Activated CD4-positive, alpha-beta T cell treated with anti-CD3 and anti-CD28 coated beads, Interleukin-2, amount 50 U/mL, for 24 hours (primary cell): ENCODE data around the gene CLEC4C.

Experiments used
- DNase-seq, 2 donors: peaks; one replicate each; pipeline ENCODE4 v3.0.0-alpha.2; 2020; ENCODE audit warnings: low read depth in 1 of 2, low spot score in 1 of 2

Gene CLEC4C

GRCh38 chr12:7729746-7730145, 17.4 kb downstream of the CLEC4C start:
- no peak for DNase-seq

DNA sequence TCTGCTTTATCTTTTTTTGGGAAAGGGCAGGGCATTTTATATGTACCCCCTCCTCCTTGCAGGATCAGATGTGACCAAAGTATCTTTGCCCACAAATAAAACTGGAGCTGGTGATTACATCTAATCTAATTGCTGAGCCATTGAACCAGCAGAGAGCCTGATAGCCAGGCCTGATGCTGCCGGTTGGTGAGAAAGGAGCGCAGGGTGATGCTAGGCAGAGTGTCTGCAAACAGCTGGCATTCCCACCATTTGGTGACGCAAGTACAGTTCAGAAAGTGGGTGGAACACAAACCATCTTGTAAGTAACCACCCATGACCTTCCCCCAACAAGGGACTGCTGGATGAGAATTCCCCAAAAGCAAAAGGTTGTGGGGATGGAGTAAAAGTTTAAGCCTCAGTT, 23.2 kb downstream of the CLEC4C start:
- no peak for DNase-seq

GRCh38 chr12:7719946-7720730, 27.0 kb downstream of the CLEC4C start:
- no peak for DNase-seq

DNA sequence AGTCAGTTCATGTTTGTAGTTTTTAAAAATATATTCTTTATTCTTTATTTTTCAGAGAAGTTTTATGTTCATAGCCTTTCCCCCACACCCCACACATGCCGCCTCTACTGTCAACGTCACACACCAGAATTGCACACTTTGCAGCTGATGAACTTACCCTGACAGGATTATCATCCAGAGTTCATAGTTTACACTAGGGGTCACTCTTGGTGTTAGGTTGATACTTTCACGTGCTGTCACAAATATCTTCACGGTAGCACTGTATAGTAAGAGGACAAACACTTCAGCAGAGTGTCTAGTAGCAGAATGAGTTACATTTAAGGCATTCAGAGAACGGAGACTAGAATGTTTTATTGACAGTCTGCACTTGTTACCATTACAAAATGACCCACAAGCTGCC, 30.8 kb downstream of the CLEC4C start:
- DNase-seq: no peak

DNA sequence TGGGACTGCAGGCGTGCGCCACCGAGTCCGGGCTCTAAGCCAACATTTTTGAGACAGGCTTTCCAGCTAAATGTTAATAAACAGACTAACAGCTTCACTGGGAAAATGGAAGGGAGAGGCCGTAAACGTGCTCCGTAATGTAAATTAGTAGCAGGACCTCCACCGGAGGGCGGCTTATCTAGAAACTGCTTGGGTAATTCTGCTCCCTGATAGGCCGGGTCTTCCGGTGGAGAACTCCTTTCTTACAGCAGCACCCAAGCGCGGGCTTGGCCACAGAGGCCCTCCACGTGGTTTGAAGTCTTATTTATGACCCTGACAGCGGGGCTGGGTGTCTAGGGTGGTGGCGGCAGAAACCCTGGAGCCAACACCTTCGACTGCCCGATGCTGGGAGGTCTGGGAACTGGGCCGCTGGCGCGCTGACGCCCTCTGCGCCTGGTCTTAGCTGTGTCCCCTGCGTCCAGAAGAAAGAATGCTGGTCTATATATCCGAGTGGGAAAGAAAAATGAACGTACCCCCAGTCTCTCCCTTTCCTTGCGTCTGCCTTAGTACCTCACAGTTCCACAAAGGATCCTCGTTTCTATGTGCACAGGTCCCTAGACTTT, 34.2 kb downstream of the CLEC4C start:
- no peak for DNase-seq

DNA sequence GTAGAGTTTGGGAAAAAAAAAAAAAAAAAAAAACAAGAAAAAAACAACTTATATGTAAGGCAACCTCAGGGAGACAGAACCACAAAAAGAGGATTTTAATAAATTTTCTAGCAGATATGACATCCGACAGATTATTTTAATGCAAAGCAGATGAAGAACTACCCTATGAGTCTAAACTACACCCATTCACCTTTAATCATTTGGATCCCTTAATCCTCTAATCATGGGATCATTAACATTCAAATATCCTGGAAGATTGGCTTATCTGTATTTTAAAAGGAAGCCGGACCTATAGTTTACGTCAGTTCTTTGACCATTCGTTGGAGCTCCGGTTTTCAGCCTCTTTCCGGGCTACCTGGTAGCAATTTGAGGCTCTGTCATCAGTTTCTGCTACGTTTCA, 36.0 kb downstream of the CLEC4C start, which contains the start of gene DPPA3:
Gene DPPA3 (plus strand): TSS at position 301 of the 400 bp plus-strand sequence. CDS start 138 bp downstream, outside the sequence.
- no peak for DNase-seq

GRCh38 chr12:7709969-7710675, 37.1 kb downstream of the CLEC4C start:
- DNase-seq: no peak

- no peak for DNase-seq
Observed at GRCh38 chr12:7705846-7706245, 41.3 kb downstream of the CLEC4C start.

GRCh38 chr12:7695566-7696197, 51.5 kb downstream of the CLEC4C start, which contains the start of gene GDF3:
Gene GDF3 (minus strand): TSS chr12:7695775. CDS start chr12:7695728, 47 bp downstream.
- DNase-seq: no peak

DNA sequence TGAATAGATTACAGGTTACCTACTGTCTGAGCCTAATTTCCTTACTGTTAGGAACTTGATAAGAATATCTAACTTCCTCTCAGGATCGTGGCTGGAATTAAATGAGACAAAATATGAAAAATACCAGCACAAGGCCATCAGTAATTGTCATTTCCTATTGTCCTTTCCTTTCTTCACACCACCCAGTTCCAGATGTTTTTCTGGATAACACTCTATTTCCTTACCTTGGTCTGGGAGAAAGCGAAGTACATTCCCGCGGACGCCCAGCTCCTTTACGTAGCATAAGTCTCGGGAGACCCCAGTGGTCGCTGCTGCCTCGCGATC, 52.0 kb downstream of the CLEC4C start:
- no peak for DNase-seq

- DNase-seq: no peak
Observed at GRCh38 chr12:7694556-7695236, 52.5 kb downstream of the CLEC4C start.

DNA sequence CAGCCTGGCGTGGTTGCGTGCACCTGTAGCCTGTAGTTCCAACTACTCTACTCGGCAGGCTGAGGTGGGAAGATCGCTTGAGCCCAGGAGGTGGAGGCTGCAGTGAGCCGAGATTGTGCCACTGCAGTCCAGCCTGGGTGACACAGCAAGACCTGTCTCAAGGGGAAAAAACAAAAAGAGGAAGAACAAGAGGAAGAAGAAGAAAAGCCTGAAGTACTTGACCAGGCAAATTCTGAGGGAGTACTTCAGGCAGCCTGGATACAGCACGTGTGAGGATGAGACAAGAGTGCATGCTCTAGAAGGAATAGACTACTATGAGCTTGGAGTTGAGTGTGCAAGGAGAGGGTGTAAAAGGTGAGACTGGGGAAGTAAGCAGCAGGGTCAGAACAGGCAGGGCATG, 53.4 kb downstream of the CLEC4C start:
- DNase-seq: no peak

- no peak for DNase-seq
Observed at GRCh38 chr12:7681535-7681934, 65.6 kb downstream of the CLEC4C start.
